T-helper 2 cell treated with Interferon-gamma antibody and Interleukin-4, amounts not matched to agents 100 ng/mL and 5 ng/mL, for 36 hours (primary cell): Measurements from ENCODE around the gene AEBP1. TPM values are rescaled to one million over a fixed set of nuclear protein-coding genes. Genes with fewer than 3 reads are reported as not detected.

Experiments used
- intact Hi-C: fragments of 100-400 bp; cut with micrococcal nuclease; formaldehyde crosslinking; loops from one replicate; pipeline ENCODE4 v1.15.1; 2023
- total RNA-seq: library from RNA; stranded (reverse); gene quantifications from 2 replicates; pipeline ENCODE4 v1.2.3, GENCODE V29; 2022

The AEBP1 gene
- 19.0 and 21.4 TPM in 2 replicates for total RNA-seq

- intact Hi-C loops = no loop called here
Observed at GRCh38 chr7:44103923-44104859, at the start of gene AEBP1. Gene AEBP1 (plus strand): TSS chr7:44104345. CDS start chr7:44104666, 321 bp downstream.

- intact Hi-C loops = no loop called here
Observed at GRCh38 chr7:44056681-44057080, 47.5 kb upstream of the AEBP1 start.

DNA sequence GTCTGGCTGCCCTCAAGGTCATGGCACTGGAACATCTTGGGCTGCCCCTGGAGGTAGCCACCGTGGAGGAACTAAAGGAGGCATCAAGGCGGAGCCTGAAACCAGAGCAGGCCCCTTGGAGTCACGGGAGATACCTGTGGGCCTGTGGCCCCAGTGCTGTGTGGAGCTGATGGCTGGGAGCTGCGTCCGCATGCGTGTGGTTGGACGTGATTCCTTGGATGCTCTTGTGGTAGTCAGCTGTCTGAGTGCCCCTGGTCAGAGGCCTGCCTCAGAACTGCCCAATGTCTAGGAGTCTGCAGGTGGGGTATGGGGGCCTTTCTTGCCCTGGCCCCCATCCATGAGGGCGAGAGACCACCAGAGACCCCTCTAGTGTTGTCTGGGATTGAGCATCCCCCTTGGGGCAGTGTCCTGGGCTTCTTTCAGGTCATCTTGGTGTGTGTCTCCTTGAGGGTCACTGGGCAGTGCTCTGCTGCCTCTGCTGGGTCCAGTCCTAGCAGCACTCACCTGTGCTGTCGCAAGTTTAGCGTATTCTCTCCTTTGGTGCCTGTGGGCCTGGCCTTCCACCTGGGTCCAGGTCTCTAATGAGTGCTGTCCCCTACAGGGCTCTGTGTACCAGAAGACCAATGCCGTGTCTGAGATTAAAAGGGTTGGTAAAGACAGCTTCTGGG, 46.8 kb upstream of the AEBP1 start:
- intact Hi-C loops = no loop called here

- intact Hi-C loops = no loop called here
Observed at GRCh38 chr7:44057849-44058758, 46.0 kb upstream of the AEBP1 start.

DNA sequence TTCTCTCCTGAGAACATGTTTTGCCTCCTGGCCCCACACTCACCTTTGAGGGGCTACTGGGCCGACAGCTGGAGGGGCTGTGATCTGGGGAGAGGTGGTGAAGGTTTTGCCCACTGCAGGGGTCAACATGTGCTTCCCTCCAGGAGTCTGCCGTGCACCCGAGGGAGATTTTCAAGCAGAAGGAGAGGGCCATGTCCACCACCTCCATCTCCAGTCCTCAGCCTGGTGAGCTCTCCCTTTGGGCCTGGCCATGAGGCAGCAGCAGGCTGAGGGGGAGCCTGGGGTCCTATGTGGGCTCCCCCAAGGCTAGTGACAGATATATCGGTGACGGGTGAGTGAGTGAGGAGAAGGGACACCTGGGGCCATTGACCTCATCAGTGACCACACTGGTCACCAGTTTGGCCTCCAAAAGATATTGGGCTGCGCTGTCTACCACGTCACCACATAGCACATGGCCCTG, 45.4 kb upstream of the AEBP1 start:
- intact Hi-C loops = no loop called here

- intact Hi-C loops = no loop called here
Observed at GRCh38 chr7:44059219-44060090, 44.7 kb upstream of the AEBP1 start.

DNA sequence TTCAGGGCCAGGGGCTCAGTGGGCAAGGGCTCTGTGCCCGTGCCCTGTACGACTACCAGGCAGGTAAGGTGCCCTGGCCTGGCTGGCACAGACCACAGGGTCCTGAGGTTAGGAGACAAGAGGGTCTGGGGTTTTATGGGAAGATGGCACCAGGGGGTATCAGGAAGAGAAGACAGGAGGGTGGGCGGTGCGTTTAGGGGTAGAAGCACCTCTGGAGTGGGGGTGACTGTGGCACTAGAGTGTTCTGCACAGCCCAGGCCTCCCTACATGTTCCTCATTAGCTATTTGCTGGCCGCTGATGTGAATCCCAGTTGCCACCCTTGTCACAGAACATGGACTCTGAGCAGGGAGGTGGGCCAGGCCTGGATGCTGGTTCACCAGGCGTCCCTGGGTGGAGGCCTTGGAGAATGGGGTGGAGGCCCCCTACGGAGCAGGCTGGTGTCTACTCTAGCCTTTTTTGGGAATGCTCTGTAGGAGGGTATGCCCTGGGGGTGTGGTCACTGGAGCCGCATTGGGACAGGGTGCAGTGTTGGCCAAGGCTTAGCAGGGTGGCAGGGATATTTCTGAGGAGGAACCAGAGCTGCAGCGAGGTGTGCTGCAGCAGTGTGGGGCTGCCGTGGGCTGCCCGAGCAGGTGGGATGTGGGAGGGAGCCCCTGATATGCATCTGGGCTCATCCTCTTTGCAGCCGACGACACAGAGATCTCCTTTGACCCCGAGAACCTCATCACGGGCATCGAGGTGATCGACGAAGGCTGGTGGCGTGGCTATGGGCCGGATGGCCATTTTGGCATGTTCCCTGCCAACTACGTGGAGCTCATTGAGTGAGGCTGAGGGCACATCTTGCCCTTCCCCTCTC, 43.8 kb upstream of the AEBP1 start:
- intact Hi-C loops = no loop called here

DNA sequence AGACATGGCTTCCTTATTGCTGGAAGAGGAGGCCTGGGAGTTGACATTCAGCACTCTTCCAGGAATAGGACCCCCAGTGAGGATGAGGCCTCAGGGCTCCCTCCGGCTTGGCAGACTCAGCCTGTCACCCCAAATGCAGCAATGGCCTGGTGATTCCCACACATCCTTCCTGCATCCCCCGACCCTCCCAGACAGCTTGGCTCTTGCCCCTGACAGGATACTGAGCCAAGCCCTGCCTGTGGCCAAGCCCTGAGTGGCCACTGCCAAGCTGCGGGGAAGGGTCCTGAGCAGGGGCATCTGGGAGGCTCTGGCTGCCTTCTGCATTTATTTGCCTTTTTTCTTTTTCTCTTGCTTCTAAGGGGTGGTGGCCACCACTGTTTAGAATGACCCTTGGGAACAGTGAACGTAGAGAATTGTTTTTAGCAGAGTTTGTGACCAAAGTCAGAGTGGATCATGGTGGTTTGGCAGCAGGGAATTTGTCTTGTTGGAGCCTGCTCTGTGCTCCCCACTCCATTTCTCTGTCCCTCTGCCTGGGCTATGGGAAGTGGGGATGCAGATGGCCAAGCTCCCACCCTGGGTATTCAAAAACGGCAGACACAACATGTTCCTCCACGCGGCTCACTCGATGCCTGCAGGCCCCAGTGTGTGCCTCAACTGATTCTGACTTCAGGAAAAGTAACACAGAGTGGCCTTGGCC, 43.0 kb upstream of the AEBP1 start:
- intact Hi-C loops = no loop called here

DNA sequence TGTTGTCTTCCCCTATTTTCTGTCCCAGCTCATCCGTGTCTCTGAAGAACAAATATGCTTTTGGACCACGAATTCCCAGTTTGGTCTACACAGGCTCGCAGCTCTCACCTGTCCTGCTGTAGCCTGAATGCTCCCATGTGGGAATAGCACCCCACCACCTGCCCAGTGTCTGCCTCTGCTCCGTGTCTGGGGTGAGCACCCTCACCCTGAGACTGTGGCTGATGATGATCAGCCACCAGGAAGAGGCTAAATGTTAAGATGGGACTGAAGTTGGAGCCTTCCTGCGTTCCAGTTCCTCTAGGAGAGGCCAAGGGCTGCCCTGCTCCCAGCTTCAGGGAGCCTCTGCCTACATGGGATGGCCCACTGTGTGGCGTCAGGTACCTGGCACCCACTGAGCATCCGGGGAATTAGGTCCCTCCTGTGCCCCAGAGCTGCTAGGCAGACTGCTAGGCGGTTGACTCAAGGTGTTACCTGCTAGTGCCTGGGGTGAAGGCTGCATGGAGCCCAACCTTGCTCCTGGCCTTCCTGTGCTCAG, 42.4 kb upstream of the AEBP1 start:
- intact Hi-C loops = no loop called here

GRCh38 chr7:44062180-44062902, 41.8 kb upstream of the AEBP1 start:
- intact Hi-C loops = no loop called here

- intact Hi-C loops = no loop called here
Observed at GRCh38 chr7:44062903-44063295, 41.2 kb upstream of the AEBP1 start.

DNA sequence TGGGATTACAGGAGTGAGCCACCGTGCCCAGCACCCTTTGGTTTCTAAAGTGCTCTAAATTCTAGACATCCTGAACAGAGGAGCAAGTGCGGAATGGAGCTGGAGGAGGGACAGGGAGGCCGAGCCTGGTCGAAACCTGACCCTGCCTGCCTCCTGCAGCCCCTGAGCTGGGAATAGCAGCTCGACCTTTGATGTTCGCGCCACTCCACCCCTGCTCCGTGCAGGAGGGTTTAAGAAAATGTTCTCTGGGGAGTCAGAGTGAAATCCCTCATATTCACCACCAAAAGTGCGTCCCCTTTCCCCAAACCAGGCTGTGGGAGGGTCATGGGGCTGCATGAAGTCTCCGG, 40.6 kb upstream of the AEBP1 start:
- intact Hi-C loops = no loop called here

- intact Hi-C loops = no loop called here
Observed at GRCh38 chr7:44063894-44064651, 40.1 kb upstream of the AEBP1 start.

DNA sequence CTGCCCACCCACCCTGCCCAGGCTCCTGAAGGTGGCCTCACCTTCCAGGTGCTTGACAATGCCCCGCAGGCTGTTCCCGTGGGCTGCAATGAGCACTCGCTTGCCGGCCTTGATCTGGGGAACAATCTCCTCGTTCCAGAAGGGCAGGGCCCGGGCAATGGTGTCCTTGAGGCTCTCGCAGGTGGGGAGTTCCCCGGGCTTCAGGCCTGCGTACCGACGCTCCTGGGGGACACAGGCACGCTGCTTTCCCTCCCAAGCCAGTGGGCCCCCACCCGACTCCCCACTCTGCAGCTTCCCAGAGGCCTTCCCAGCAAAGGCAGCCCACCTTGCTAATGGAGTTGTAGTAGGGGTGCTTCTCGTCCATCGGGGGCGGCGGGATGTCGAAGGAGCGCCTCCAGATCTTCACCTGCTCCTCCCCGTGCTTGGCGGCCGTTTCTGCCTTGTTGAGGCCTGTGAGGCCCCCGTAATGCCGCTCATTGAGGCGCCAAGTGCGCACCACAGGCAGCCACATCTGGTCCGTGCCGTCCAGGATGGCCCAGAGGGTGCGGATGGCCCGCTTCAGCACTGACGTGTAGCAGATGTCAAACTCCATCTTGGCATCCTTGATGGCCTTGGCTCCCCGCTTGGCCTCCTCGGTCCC, 39.2 kb upstream of the AEBP1 start:
- intact Hi-C loops = no loop called here

DNA sequence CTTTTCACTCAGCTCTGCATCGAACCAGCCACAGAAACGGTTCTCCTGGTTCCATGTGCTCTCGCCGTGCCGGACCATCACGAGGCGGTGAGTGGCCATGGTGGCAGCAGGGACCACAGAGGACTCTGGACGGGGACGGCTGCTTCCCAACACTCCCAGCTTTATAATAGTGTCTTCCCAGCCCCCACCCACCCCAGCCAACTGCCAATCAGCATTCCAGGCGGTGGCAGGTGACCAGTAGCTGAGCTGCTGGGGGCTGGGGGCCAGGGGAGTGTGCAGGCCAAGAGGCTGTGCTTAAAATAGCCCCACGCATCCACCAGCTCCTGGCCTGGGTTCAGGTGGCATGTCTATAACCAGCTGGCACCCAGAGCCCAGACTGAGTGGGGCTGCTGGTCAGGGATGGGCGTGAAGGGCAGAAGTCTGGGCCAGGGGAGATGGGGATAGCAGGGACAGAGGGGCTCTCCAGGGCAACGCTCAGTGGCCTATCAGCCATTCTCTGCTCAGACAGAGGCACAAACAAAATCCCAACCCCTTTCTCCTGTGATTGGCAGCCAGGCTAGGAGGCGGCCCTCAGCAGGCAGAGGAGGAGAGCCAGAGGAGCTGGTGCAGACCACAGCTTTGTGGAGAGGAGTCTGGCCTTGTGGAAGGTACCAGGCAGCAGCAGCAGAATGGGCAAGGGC, 38.6 kb upstream of the AEBP1 start, which contains the start of gene PGAM2:
PGAM2 (minus strand) TSS at position 137 of the 680 bp plus-strand sequence; CDS start at position 99, 38 bp downstream.
- intact Hi-C loops = no loop called here

GRCh38 chr7:44066111-44066460, 38.1 kb upstream of the AEBP1 start:
- intact Hi-C loops = no loop called here
